Aorta (tissue), 5 donors: Measurements from ENCODE around the gene GFPT1. TPM values are rescaled to one million over a fixed set of nuclear protein-coding genes. Genes with fewer than 3 reads are reported as not detected.

Experiments used
- ATAC-seq: fragments of 200-7000 bp; cut with Tn5 transposase; one replicate; pipeline ENCODE4 v1.9.1; 2022; ENCODE audit warnings: moderate library complexity; ENCODE audit not compliant: low FRiP score
- DNase-seq, 2 donors: peaks; one replicate each; pipeline ENCODE4 v3.0.0-alpha.2; 2020
- H3K27ac ChIP-seq, 2 donors: one replicate each; pipeline ENCODE4 v1.5.1; 2013; ENCODE audit warnings: low read length in 2 of 2, mild to moderate bottlenecking in 2 of 2, moderate library complexity in 2 of 2, control low read depth in 1 of 2, inconsistent platforms in 1 of 2, low read depth in 1 of 2
- H3K27me3 ChIP-seq, 2 donors: one replicate each; pipeline ENCODE4 v1.6.1; 2013; ENCODE audit warnings: control low read depth in 1 of 2, low read length in 1 of 2, mild to moderate bottlenecking in 1 of 2, moderate library complexity in 1 of 2; ENCODE audit not compliant: insufficient read depth in 2 of 2, control insufficient read depth in 1 of 2
- H3K36me3 ChIP-seq, 2 donors: one replicate each; pipeline ENCODE4 v1.6.1; 2013; ENCODE audit warnings: control low read depth in 1 of 2, low read length in 1 of 2, mild to moderate bottlenecking in 1 of 2; ENCODE audit not compliant: insufficient read depth in 2 of 2, control insufficient read depth in 1 of 2
- H3K4me1 ChIP-seq, 2 donors: one replicate each; pipeline ENCODE4 v1.6.1; 2013; ENCODE audit warnings: low read length in 2 of 2, control low read depth in 1 of 2, mild to moderate bottlenecking in 1 of 2, moderate library complexity in 1 of 2; ENCODE audit not compliant: insufficient read depth in 2 of 2, control insufficient read depth in 1 of 2
- H3K4me3 ChIP-seq, 2 donors: one replicate each; pipeline ENCODE4 v1.5.1; 2013; ENCODE audit warnings: low read length in 2 of 2, control low read depth in 1 of 2, mild to moderate bottlenecking in 1 of 2
- H3K9me3 ChIP-seq: one replicate; pipeline ENCODE4 v1.6.1; 2013; ENCODE audit warnings: mild to moderate bottlenecking, low read length; ENCODE audit not compliant: control insufficient read depth
- WGBS, 2 donors: extraction: QIAGEN DNeasy Blood & Tissue Kit; methylation state at CpG; one replicate each; pipeline ENCODE4 v1.1.7; 2013; 5-methylcytosine and 5-hydroxymethylcytosine counted together
- intact Hi-C, 2 donors: fragments of 100-400 bp; cut with DNase I; formaldehyde crosslinking; loops; one replicate each; pipeline versions ENCODE4 v1.14.2 to v1.15.0; 2022
- polyA plus RNA-seq, 2 donors: library from polyadenylated mRNA; stranded (reverse); fragments of 200-250 nt; gene quantifications; one replicate each; pipeline ENCODE4 v1.2.3, GENCODE V29; 2013
- total RNA-seq, 2 donors: library from RNA; stranded (reverse); fragmentation: NEBNext Ultra II Directional; extraction: Animal tissue kit (Norgen Biotek cat#: 25700); gene quantifications; one replicate each; pipeline ENCODE4 v1.2.1, GENCODE V29; 2021
- donor health status: healthy with polysubstance abuse.
- donor health status: Bipolar disorder and iron deficiency.
- donor health status: DM: no; HTN: no; CAD: no.
- donor health status: DM: no; HTN: no; CAD: no.
- donor health status: DM: yes; HTN: yes; CAD: no.

Gene GFPT1
- total and polyA plus RNA-seq, 4 donors = 14.8 to 95.9 (median 41.6) TPM

GRCh38 chr2:69380072-69380917, 6.7 kb downstream of the GFPT1 start:
- Histone ChIP-seq H3K27me3 (no peaks in the 10 kb centered on the region), H3K9me3 (no peaks in the 10 kb centered on the region), H3K4me1 (no peaks in the 10 kb centered on the region), H3K4me3 (no peak overlapping the region), H3K27ac (no peak overlapping the region), H3K36me3 (no peaks in the 10 kb centered on the region)
- DNase-seq = no peak
- WGBS, 2 donors = 83 to 90% methylated on average over 12 of the region's 12 CpGs
- no peak for ATAC-seq
- intact Hi-C loops = no loop called here

- no peaks in the 10 kb centered on the region for H3K27me3 ChIP-seq
- intact Hi-C loops = loop anchor here (10.0 kb wide), 2 partner anchors 138 to 338 kb away; no protein-coding TSS in a partner anchor
- H3K4me1 ChIP-seq = no peaks in the 10 kb centered on the region
- H3K36me3 ChIP-seq = peaks cover 3 to 4% of the 10 kb centered on the region in 2 donors
- WGBS, 2 donors = 72 to 79% methylated on average over 6 of the region's 6 CpGs
- H3K4me3 ChIP-seq = no peak overlapping the region
- no peak overlapping the region for H3K27ac ChIP-seq
- H3K9me3 ChIP-seq = no peaks in the 10 kb centered on the region
- ATAC-seq (no peak), DNase-seq (no peak)
These were observed 10.6 kb downstream of the GFPT1 start for GRCh38 chr2:69376403-69376802.

- no peaks in the 10 kb centered on the region for H3K4me1 ChIP-seq
- H3K9me3 ChIP-seq = no peaks in the 10 kb centered on the region
- intact Hi-C loops = loop anchor here (10.0 kb wide), 2 partner anchors 139 to 339 kb away; no protein-coding TSS in a partner anchor
- DNase-seq = no peak
- H3K27ac ChIP-seq = no peak overlapping the region
- no peaks in the 10 kb centered on the region for H3K27me3 ChIP-seq
- peaks cover 4 to 6% of the 10 kb centered on the region in 2 donors for H3K36me3 ChIP-seq
- ATAC-seq = peak; percentile 81
- 62 to 66% methylated on average over 8 of the region's 8 CpGs for WGBS, 2 donors
- H3K4me3 ChIP-seq = no peak overlapping the region
These were observed 11.3 kb downstream of the GFPT1 start for GRCh38 chr2:69375494-69376353.

GRCh38 chr2:69372767-69373166, 14.3 kb downstream of the GFPT1 start:
- no peaks in the 10 kb centered on the region for H3K27me3 ChIP-seq
- no peaks in the 10 kb centered on the region for H3K4me1 ChIP-seq
- DNase-seq (no peak), ATAC-seq (no peak)
- intact Hi-C loops = loop anchor here (10.0 kb wide), 2 partner anchors 142 to 342 kb away; no protein-coding TSS in a partner anchor
- no peaks in the 10 kb centered on the region for H3K9me3 ChIP-seq
- H3K36me3 ChIP-seq = peaks cover 4 to 12% of the 10 kb centered on the region in 2 donors
- H3K4me3 ChIP-seq = no peak overlapping the region
- H3K27ac ChIP-seq = no peak overlapping the region

GRCh38 chr2:69369802-69370201, 17.2 kb downstream of the GFPT1 start:
- no peaks in the 10 kb centered on the region for H3K4me1 ChIP-seq
- peaks cover 4 to 12% of the 10 kb centered on the region in 2 donors for H3K36me3 ChIP-seq
- ATAC-seq (no peak), DNase-seq (no peak)
- no peak overlapping the region for H3K27ac ChIP-seq
- WGBS, 2 donors = 71 to 83% methylated on average over 1 of the region's 1 CpG
- no peaks in the 10 kb centered on the region for H3K9me3 ChIP-seq
- H3K4me3 ChIP-seq = no peak overlapping the region
- no peaks in the 10 kb centered on the region for H3K27me3 ChIP-seq
- intact Hi-C loops = loop anchor here (10.0 kb wide), 2 partner anchors 145 to 345 kb away; no protein-coding TSS in a partner anchor

GRCh38 chr2:69368588-69368987, 18.4 kb downstream of the GFPT1 start:
- Histone ChIP-seq H3K27ac (no peak overlapping the region), H3K27me3 (no peaks in the 10 kb centered on the region), H3K4me3 (no peak overlapping the region), H3K4me1 (no peaks in the 10 kb centered on the region), H3K36me3 (peaks cover 4 to 12% of the 10 kb centered on the region in 2 donors), H3K9me3 (no peaks in the 10 kb centered on the region)
- intact Hi-C loops = no loop called here
- no peak for DNase-seq
- ATAC-seq = no peak
- WGBS, 2 donors = 91 to 95% methylated on average over 7 of the region's 7 CpGs

GRCh38 chr2:69359371-69359770, 27.7 kb downstream of the GFPT1 start:
- intact Hi-C loops = no loop called here
- ATAC-seq (no peak), DNase-seq (no peak)
- Histone ChIP-seq H3K4me1 (no peaks in the 10 kb centered on the region), H3K9me3 (no peaks in the 10 kb centered on the region), H3K27ac (no peak overlapping the region), H3K4me3 (no peak overlapping the region), H3K36me3 (peaks cover 6 to 9% of the 10 kb centered on the region in 2 donors), H3K27me3 (no peaks in the 10 kb centered on the region)

GRCh38 chr2:69358914-69359313, 28.1 kb downstream of the GFPT1 start:
- H3K4me1 ChIP-seq = no peaks in the 10 kb centered on the region
- H3K27ac ChIP-seq = no peak overlapping the region
- ATAC-seq (no peak), DNase-seq (no peak)
- WGBS, 2 donors = 59 to 63% methylated on average over 3 of the region's 3 CpGs
- peaks cover 6 to 9% of the 10 kb centered on the region in 2 donors for H3K36me3 ChIP-seq
- intact Hi-C loops = no loop called here
- H3K9me3 ChIP-seq = no peaks in the 10 kb centered on the region
- no peak overlapping the region for H3K4me3 ChIP-seq
- no peaks in the 10 kb centered on the region for H3K27me3 ChIP-seq
